DMS79 treated with DMSO at 0.1 percent for 48 hours (cell line): ENCODE data around the gene HIC2.
"Not testable (repeated sequence)": the region's sequence is repeated elsewhere in the genome, so short reads cannot be mapped to it uniquely, and the experiment has no call there.

Source experiments
- DNase-seq: peaks from one replicate; lab custom pipeline; 2025; lab: John Stamatoyannopoulos, UW

Gene HIC2

DNA sequence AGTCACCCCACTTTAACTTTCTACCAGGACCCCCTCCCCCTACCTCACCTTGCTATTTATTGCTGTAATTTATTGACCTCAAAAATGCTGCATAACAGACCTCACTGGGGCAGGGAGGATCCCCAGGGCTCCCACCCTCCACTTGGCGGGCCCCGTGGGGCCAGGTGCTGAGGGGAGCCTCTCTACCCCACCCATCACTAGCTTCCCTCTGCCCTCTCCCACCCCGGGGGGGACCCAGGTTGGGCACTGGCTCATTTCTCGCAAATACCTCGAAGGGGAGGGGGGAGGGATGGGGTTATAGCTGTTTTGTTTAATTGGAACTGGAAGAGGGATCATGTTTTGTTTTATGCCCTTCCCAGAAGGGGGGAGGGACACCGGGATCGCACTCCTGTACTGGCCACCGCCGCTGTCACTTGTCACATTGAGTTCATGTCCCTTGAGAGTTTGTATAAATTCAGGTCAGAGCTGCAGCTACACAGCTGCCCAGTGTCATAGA is 33.7 kb downstream of the HIC2 start:
- no peak for DNase-seq

DNA sequence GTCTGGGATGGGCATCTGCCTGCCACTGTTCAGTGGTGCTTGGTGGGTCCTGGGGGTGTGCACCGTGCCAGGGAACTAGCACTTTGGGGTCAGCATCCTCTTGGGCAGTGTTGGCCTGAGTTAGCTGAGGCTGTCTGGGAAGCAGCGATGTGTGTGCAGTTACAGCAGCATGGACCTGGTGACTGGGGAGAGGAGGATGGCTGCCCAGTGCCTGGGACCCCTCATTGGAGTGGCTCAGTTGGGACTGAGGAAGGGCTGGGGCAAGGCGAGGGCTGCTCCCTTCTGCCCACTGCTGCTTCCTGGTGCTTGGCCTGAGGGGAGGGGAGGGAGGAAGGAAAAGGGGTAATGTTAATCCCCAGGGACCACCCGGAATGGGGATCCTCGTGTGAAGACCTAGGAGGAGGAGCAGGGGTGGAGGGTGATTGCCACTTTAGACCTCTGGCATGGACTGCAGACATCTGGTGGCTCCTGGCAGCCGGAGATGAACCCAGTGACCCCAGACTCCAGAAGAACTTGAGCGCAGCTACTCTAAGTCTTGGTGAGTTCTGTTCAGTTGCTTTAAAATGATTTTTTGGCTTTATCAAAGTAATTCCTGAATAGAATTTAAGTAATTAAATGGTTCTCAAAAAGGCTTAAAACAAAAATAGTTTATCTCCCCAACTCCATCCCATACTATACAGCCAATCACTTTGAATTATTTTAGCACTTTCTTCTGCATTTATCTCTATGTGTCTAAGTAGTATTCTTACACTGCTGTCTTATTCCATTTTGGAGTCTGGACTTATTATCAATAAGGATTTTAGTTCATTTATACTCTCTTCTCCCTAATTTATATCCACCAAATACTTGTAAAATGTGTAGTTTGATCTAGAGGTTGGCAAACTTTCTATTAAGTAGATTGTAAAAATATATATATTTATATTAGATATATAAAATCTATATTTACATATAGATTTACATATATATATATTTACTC is 34.7 kb downstream of the HIC2 start:
- no peak for DNase-seq

DNA sequence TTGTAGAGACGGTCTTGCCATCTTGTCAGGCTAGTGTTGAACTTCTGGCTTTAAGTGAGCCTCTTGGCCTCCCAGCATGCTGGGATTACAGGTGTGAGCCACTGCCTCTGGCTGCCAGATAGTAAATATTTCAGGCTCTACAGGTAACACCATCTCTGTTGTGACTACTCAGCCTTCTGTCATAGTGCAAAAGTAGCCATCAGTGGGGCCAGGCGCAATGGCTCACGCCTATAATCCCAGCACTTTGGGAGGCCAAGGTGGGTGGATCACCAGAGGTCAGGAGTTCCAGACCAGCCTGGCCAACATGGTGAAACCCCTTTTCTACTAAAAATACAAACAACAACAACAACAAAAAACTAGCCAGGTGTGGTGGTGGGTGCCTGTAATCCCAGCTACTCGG is 35.5 kb downstream of the HIC2 start:
- not testable (repeated sequence) for DNase-seq

DNA sequence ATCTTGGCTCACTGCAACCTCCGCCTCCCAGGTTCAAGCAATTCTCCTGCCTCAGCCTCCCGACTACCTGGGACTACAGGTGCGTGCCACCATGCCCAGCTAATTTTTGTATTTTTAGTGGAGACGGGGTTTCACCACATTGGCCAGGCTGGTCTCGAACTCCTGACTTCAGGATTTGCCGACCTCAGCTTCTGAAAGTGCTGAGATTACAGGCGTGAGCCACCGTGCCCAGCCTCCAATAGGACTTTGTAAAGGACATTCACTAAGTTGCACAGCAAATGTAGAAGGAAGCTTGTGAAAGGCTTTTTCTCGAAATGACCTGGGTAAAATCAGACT is 37.8 kb downstream of the HIC2 start:
- not testable (repeated sequence) for DNase-seq

DNA sequence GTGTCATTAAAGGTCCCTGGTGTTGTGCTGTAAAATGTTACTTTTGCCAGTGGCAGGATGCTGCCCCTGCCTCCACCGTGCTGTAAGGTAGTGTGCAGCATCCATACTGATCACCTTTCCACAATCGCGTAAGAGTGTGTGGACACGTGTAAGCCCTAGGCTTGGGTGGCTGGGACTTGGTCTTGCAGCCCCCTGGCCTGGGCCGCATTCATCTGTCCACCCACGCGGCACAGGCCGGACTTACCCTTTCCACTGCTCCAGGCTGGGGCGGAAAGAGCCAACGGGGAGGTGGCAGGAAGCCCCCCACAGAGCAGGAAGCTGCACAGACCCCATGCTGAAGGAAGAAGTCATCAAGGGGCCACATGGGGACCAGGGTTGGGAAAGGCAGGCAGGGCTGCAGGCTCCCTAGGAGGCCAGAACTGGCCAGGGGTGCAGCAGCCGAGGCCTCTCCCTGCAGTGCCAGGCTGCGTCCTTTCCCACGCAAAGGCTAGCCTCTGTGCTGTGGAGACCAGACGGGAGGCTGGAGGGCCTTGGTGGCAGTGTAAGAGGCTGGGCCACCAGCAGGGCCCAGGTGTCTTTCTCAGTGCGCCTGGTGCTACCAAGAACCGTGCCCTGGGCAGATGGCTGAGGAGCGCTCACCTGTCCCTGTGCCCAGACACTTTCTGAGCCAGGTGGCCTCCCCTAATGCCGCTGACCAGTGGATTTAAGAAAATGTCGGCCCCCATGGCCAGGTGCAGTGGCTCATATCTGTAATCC is 38.3 kb downstream of the HIC2 start:
- DNase-seq, result no peak

DNA sequence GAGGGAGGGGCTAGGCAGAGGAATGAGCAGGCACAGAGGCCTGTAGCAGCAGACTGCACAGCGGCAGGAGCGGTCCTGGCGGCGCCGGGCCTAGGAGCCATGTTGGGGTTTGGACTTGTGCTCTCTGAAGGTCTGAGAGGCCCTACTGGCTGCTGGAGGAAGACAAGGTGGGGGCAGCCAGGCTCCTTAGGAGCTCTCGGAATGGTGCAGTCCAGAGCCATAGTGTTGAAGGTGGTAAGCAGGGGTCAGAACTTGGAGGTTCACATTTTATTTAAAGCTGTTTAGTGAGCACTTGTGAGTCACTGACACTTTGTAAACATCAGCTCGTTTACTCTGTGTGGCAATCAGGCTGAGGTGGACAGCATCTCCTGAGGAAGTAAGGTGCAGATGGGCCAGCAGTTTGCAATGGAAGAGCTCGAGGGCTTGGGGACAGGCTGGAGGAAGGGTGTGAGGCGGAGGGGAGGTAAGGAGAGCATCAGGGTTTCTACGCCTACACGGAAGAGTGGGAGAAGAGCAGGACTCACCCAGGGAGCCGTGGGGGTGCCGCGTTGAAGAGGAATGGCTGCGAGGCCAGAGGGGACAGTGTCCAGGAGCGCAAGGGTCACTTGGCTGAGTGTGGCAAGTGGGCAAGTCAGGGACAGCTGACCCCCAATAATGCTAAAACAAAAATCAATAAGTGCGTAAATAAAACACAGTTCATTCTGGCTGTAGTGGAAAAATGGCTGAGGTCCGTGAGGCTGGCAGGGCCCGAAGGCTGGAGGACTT is 40.0 kb downstream of the HIC2 start:
- no peak for DNase-seq

DNA sequence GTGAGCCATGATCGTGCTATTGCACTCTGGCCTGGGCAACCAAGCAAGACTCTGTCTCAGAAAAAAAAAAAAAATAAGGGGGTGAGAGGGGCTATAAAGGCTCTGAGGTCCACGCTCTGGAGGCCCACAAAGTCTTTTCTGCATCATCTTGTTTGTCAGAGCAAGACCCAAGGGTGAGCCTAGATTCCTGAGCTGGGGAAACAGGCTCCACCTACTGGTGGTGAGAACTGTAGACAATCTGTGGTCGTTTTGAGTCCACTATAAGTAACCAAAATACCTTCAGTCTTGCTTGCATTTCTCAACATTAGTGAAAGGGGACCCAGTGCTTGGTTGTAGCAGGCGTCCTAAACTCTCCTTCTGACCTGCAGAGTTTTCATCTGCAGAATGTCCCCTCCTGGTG is 45.5 kb downstream of the HIC2 start:
- DNase-seq, result not testable (repeated sequence)

DNA sequence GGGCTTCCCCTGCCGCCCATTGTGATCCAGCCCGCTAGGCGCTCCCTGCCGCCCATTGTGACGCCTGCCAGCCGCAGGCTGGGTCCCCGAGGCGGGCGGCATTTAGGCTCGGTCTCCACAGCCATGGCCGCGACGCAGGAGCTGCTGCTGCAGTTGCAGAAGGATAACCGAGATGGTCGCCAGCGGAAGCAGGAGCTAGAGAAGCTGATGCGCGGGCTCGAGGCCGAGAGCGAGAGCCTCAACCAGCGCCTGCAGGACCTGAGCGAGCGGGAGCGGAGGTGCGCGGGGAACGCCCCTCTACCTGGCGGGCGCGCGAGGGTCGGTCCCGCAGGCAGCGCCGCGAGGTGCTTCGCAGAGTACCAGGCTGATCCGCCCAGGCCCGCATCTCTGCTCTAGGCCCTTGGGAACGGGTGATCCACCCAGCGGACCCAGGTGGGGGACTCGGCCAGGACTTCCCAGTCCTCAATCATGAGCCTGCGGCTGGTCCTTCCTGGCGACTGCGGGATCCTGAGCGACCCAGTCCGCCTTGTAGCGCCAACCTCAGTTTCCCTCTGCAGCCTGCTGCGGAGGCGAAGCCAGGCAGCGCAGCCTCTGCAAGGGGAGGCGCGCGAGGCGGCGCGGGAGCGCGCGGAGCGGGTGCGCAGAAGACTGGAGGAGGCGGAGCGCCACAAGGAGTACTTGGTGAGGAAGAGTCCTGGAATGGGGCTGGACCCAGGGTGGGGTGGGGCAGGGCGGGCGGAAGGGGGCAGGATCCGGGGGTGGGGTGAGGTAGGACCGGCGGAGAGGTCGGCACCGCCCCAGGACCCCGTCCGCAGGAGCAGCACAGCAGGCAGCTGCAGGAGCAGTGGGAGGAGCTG is 50.4 kb downstream of the HIC2 start, which contains the start of gene TMEM191C:
TMEM191C (plus strand) TSS at position 51 of the 857 bp plus-strand sequence; CDS start at position 124, 73 bp downstream.
- DNase-seq, result not testable (repeated sequence)

DNA sequence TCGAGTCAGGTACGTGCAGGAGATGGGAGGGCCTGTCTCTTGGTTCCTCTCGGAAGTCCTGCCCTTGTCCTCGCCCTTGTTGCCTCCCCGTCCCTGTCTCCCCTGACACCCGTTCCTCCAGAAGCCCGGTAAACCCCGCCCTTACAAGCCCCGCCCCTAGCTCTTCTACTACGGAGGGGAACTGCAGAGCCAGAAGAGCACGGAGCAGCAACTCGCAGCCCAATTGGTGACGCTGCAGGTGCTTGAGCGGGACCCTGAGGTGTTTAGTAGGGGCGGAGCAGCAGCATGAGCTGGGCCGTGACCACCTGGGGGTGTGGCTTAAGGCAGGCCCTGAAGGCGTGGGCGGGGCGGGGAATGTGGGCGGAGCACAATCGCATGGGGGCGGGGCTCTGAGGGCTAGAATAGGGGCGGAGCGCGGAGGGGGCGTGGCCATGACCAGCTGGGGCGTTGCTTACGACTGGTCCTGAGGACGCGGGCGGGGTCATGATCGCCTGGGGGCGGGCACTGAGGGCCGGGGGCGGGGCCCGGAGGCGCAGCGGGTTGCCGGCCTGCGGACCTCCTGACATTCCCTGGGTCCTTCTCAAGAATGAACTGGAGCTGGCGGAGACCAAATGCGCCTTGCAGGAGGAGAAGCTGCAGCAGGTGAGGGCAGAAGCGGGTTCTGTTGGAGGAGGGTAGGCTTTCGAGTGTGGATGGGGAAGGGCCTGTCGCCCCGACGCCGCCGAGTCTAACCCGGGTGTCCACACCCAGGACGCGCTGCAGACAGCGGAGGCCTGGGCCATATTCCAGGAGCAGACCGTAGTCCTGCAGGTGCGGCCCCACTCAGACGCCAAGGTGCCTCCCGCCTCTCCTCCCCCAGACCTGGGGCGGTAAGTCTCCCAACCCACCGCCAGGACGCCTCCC is 51.3 kb downstream of the HIC2 start:
- DNase-seq, result not testable (repeated sequence)

DNA sequence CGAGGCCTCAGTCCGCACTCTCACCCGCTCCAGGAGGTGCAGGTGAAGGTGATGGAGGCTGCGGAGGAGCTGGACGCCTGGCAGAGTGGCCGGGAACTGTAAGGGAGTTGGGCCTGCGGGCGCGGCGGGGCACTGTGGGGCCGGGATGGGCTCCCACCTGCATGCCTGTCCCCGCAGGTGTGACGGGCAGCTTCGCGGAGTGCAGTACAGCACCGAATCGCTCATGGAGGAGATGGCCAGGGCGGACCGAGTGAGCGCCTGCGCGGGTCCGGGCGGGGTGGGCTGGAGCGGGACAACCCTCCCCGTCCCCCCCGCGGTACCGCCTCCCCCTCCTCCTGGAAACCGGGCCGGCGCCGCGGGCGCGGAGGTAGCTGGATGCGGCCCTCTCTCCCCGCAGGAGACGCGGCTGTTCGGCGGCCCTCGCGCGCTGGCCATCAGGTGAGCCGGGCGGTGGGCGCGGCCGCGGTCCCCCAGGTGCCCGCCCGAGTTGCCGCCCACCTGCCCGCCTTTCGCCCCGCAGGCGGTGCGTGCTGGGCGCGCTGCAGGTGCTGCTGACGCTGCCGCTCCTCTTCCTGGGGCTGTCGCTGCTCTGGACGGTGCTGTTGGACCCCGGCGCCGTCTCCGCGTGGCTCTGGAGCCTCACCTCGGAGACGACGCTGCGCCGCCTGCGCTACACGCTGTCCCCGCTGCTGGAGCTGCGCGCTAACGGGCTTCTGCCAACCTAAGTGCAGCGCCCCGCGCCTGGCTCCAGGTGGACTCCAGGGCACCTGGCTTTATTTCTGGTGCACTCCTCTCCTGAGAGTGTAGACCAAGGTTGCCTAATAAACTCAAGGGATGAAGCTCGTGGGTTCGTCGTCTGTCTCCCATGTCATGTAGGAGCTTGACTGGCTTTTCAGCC is 52.2 kb downstream of the HIC2 start:
- DNase-seq, result not testable (repeated sequence)

DNA sequence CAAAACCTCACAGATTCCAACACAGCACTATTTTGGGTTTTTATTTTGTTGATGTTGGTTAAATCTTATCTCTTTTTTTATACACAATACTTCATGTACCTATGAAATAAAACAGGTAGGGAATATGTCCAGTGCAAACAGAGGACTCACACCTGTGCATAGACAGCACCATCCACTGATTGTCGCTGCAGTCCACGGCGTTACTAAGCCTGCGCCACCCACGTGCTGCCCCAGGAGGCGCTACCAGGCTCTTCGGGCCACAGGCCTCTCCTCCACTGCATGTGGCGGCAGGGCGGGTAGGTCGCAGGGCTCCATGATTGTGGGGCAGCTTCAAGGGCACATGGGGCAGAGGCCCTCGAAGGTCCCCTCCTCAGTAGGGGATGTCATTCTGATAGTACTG is 55.8 kb downstream of the HIC2 start:
- not testable (repeated sequence) for DNase-seq

DNA sequence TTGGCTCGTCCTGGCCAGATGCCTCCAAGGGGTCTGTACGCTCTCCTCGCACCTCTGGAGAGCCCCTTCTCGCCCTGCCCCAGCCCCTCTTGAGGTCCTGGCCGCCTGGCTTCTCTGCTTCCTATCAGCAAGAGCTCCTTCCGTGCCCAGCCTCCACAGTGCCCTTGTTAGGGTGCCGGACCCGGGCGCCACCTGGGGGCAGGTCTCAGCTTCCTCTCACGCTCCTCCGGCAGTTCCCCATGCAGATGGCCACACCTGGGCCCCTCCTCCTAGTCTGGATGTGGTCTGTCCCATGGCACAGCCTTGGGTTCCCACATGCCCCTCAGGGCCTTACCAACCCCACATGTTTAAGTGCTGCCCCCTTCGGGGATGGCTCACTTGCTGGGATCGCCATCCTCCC is 56.5 kb downstream of the HIC2 start:
- DNase-seq, result not testable (repeated sequence)

DNA sequence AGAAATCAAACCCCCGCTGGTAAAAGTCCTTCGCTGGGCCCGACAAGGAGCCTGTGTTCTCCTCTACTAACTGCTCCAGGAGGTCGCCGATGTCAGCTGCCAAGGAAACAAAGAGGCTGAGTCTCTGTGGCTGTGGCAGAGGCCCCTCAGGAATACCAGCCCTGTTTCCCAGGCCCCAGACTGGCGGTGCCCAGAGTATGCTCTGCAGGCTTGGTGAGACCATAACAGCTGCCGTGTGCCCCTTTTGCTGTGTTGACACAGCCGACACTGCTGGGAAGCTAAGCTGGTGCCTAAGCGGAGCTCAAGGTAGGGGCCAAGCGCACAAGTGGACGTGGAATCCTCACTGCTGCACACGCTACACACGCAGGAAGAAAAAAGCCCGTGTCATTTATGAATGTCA is 66.9 kb downstream of the HIC2 start:
- not testable (repeated sequence) for DNase-seq

DNA sequence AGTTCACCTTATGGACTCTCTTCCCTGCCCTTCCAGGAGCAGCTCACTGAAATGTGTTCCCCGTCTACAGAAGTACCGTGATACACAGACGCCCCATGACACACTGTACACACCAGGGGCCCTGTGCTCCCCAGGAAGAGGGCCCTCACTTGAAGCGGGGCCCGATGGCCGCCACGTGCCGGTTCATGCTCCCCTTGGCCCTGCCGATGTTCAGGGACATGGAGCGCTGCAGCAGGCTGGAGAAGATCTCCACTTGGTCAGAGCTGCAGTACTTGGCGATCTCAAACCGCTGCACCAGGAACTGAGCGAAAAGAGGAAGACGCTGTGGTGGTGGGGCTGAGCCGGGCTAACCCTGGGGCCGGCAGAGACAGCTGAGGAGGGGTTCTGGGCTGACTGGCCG is 70.6 kb downstream of the HIC2 start:
- DNase-seq, result not testable (repeated sequence)

DNA sequence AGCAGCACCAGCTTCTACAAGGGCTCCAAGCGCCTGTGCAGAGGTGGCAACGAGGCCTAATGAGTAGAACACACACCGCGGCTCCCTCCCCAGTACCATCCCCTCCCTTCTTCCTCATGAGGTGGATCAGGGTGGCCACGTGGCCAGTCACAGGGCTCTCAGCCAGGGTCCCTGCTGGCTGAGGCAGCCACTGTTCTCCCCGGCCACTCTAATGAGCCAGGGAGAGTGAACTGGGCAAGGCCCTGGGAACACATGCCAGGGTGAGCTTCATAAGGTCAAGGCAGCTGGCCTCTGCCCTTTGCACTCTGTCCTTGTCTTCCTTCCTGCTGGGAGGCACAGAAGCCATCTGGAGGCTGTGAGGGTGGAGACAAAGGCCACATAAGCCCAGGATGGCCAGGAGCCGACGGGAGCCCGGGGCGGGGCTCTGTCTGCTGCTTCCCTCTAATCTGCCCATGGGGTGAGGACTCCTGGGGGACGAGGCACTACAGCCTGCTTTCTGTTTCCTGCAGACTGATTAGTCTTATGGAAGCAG is 72.0 kb downstream of the HIC2 start:
- not testable (repeated sequence) for DNase-seq

DNA sequence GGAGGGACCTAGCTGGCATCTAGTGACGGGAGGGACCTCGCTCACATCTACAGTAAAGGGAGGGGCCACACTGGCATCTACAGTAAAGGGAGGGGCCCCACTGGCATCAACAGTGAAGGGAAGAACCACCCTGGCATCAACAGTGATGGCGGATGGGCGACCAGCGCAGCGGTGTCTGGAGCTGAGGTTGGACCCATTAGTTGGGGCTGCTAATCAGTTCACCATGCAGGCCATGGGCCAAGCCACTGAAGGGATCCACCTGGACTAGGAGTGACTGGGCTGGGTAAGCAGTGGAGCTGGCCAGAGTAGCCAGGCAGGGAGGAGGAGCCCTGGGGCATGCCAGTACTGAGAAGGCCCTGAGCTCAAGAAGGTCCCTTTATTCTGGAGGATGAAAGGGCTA is 73.4 kb downstream of the HIC2 start:
- DNase-seq, result not testable (repeated sequence)

DNA sequence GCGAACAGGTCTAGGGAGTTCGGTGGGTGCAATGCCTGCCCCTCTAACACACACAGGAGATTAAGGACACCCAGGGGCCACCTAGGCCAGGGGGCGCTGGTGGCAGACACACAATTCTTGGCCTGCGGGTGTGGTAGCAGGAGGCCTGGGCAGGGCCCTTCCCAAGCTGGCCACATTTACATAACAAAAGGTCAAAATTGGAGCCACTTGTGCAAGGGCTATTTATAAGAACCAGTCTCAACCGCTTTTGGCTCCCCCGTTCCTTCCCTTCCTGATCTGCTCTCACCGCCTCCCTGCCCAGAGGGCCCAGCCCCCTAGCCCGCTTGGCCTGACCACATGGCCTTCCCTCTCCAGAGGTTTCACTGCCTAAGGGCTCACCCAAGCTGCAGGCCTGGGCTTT is 75.1 kb downstream of the HIC2 start:
- not testable (repeated sequence) for DNase-seq
